Stimulated activated CD8-positive, alpha-beta memory T cell treated with anti-CD3 and anti-CD28 coated beads, Interleukin-15, amount 100 ng/mL, for 24 hours (primary cell): ENCODE measurements around the gene SPARCL1.
"Not testable (repeated sequence)": the region's sequence is repeated elsewhere in the genome, so short reads cannot be mapped to it uniquely, and the experiment has no call there.

Source experiments
- DNase-seq: peaks from one replicate; pipeline ENCODE4 v3.0.0-alpha.2; 2020; ENCODE audit warnings: low read depth

The SPARCL1 gene, protein sequence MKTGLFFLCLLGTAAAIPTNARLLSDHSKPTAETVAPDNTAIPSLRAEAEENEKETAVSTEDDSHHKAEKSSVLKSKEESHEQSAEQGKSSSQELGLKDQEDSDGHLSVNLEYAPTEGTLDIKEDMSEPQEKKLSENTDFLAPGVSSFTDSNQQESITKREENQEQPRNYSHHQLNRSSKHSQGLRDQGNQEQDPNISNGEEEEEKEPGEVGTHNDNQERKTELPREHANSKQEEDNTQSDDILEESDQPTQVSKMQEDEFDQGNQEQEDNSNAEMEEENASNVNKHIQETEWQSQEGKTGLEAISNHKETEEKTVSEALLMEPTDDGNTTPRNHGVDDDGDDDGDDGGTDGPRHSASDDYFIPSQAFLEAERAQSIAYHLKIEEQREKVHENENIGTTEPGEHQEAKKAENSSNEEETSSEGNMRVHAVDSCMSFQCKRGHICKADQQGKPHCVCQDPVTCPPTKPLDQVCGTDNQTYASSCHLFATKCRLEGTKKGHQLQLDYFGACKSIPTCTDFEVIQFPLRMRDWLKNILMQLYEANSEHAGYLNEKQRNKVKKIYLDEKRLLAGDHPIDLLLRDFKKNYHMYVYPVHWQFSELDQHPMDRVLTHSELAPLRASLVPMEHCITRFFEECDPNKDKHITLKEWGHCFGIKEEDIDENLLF

DNA sequence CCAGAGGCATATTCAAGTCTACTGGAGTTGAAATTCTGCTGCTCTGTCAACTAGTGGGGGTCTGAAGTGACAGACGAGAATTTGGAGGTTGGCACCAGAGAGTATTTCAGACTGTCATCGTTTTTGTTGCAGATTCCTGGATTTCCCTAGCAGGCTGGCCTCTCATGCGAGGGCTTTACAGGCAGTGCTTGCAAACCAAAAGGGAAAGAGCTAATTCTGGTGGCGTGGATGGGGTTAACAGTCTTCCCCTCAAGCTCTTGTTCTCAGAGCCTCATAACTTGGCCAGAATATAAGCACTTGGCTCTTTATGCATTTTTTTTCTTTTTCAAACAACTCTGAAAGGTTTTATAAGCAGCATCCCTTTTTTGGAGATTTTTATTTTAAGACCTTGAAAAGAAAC is at the start of gene SPARCL1:
SPARCL1 (minus strand) TSS at position 190 of the 400 bp plus-strand sequence. CDS start 29,802 bp downstream, outside the sequence.
- DNase-seq, result no peak

DNA sequence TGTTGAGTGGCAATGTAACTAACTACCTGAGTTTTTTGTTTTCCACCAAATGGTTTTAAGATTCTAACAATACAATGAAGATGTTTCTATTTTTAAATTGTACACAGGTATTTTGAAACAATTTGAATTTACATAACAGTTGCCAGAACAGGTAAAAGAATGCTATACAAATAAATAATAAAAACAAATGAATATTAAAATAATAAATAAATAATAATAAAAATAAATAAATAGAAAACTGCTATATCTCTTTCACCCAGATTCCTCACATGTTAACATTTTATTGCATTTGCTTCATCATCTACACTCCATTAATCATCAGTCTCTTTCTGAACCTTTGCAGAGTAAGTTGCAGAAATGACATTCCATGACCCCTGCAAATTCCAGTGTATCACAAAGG is 46.8 kb upstream of the SPARCL1 start:
- DNase-seq, result no peak

DNA sequence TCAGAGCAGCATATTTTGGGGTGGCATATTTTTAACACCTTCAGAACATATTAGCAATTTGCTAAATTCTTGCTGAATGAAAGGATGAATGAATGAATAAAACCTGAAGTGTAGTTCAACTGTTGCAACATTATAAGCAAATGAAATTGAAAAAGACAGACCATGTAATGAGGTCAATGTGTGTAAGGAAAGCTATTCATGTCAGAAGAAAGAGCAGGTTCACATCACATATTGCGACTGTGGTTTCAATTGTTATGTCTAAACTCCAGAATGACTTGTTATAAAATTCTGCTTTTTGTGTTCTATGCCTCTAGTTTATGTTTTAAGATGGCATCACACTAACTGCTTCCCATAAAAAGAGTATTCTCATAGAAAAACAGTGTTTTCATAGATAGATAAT is 46.2 kb upstream of the SPARCL1 start:
- DNase-seq, result no peak

DNA sequence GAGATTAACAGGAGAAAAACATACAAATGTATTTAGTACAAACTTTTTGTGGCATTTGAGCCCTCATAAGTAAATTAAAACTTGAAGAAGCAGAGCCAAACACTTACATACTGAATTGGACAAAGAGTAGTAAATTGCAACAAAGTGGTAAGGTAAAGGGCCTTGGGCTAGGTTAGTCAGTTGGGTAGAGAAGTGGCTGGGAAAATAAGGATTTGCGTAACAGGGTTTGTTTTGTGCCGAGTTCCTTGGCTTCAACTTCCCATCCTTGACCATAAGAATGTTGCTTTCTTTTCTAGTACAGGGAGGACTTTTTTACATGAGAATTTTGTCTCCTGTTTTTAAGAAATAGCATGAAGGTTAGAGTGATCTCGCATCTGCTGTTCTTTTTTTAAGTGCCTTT is 45.8 kb upstream of the SPARCL1 start:
- DNase-seq, result no peak

DNA sequence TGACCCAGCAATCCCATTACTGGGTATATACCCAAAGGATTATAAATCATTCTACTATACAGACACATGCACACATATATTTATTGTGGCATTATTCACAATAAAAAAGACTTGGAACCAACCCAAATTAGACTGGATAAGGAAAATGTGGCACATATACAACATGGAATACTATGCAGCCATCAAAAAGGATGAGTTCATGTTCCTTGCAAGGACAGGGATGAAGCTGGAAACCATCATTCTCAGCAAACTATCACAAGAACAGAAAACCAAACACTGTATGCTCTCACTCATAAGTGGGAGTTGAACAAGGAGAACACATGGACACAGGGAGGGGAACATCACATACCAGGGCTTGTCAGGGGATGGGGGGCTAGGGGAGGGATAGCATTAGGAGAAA is 45.2 kb upstream of the SPARCL1 start:
- not testable (repeated sequence) for DNase-seq

DNA sequence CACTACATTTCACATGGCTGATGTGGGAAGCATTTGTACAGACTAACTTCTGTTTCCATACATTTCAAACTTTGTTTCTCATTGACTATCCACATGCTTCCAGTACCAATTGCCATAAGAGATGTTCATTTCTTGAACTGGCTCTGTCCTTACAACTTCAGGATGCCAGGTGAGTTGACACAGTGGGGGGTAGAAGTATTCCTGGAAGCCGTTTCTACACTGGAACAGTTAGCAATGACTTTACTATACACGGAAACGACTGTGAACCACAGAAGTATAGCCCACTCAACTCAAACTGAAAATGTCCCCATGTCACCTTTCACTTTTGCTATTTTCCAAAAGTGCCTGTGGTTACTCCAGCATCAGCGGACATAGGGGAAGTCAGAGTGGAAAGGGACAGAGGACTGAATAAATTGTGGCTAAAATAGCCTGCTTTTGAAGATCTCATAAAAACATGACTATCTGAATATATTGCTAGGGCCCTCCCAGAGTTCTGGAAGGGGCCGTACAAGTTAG is 41.2 kb upstream of the SPARCL1 start:
- DNase-seq, result no peak

DNA sequence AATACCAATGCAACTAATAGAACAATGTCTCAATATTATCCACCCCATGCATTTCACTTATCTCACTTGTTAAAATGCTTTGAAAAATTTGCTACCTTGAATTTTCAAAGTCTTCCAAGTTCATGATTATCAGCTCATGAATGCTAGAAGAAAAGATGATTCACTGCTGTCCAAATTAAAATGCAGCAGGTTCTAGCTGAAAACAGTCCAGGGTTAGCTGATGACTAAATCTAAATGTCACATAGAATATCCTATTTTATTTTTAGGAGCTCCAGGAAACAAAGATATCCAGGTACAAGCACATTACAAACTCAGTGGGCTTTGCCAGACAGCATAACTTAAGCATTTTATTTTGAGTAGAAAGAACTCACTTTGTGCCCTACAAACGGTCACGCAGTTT is 38.0 kb upstream of the SPARCL1 start:
- DNase-seq, result no peak

DNA sequence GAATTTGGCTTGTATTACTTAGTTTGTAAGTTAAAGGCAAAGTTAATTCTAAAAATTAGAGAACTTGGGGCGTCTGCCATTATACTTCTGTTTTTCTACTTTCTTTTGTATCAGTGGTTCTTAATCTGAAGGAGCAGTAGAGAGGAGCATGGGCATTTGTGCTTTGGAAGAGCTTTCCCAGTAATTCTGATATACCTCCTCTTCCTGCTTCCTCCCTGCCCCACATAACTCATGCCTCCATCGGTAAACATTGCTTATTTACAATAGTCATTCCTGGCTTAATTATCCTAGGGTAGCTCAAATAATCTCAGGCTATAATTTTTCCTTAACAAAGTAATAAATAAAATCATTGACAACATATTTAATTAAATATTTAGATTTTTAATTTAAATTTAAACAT is 37.1 kb upstream of the SPARCL1 start:
- DNase-seq, result no peak

DNA sequence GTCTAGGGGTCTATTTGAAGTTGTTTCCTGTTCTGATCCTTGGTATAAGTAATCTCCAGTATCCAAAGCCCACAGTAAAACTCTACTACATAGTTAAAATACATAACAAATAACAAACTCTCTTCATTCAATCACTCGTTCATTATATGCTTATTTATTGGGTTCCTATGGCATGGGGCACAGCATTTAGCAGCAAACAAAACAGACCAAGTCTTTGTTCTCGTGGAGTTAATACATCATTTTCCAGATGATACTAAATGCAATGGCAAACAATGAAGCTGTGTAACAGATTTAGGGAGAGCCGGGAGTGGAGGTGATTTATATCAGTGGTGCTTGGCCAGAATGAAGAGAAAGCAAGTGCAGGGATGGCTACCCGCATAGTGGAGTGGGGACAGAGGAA is 36.6 kb upstream of the SPARCL1 start:
- DNase-seq, result no peak

DNA sequence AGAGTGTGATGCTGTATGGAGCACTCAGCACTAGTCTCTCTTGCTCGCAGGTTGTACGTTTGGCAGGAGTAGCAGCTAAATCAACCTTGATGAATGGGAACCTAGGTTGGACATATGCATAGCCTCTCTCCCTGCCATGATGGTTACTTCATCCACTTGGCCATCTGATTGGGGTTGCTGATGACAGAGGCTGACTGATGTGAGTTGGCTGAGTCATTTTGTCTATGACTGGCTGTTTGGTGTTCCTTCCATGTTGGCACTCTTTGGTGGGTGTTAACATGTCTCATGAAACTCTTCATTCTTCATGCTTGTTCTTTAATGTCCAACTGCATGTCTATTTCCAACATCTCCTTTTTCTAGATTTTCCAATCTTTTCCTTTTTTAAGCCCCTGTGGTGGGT is 31.6 kb upstream of the SPARCL1 start:
- DNase-seq, result no peak

DNA sequence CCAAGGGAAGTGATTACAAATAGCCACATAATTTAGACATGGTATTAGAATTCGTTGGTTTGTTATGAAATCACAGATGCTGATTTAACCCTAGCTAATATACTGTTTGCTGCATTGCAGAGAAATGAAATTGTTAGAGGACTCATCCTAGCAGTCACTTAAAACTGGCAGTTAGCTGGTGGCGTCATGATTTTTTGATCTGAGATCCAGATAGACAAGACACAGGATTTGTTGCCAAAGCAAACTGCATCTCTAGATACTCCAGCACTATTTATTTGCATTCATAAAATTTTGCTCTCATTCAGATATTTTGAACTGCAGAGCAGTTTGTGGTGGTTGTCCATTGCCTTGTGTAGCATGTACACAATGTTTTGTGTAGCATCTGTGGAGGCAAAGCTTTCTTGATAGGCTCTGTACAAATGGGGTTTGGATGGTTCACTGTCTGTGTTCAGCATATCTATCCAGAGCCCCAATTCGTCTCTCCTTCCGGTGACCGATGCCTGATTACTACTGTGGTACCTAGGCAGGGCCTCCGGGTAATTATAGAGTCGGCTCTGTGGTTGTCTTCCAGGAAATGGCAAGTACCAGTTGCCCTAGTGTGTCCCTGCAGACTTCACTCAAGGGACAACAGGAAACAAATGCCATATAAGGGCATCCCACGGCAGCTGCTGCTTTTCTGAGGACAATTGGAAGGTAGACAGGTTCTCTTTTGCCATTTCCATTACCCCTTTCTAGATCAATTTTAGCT is 30.1 kb upstream of the SPARCL1 start:
- DNase-seq, result no peak

DNA sequence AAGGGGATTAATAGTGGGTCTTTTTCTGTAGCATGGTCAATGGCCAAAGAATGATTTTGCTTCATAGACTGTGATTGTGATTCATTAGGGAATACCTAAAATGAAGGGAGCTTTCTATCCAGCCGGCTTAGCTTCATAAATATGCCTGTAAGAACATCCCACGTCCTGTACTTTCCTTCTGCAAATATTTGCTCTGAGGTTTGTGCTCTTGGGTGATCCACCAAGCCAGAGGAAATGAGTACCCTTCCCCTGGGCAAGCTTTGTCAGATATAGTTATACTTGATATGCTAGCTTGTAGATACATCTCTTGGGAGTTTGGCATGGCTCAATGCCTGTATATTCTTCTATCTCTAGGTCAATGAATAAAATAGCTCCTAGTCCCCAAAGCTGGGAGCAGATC is 28.2 kb upstream of the SPARCL1 start:
- no peak for DNase-seq

DNA sequence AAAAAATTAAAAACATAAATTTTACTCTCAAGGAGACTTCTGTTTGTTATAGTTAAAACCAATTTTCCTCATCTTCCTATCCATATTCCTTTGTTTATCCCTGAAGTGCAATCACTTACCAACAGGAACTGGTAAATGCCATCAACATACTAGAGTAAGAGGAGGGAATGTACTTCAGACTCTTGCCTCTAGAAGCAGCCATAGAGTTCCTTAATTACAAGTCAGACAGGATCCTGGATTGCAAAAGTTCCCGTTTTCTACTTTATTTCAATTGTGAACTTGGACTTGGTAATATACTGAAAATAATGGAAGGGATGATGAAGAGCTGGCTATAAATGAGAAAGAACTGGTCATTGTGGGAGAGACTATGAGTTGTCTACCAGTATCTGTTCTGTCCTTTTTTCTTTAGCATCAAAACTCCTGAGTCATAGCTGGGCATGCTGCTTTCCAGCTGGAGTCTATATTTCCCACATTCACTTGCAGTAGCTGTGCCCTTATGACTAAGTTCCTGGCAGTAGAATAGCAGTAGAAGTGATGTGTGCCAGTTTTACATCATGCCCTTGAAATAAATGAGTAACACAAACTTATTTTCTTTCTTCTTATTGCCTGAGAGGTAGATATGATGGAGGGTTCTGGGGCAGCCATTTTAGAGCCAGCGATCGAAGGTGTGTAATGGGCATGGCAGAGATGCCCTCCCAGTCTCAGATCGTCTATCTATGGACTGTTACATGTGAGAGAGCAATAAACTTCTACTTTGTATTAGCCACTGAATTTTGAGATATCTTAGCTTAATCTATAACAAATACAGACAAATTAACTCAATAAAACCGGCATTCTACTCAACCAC is 26.8 kb upstream of the SPARCL1 start:
- no peak for DNase-seq

DNA sequence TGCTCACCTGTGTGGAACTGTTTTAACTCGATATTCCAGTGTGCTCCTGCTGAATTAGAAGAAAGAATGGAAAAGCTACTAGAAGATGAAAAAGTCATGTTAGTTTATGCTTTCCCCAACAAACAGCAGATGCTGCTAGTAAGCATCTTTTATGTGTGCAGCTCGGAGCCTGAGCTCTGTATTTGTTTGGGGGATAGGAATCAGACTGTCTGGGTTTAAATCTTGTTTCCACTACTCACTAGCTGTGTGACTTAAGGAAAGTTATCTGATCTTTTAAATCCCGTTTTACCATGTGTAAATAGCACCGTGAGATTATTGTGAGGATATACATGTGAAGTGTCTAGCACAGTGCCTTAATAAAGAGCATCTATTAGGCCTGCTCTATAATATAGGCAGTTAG is 24.0 kb upstream of the SPARCL1 start:
- DNase-seq, result no peak

DNA sequence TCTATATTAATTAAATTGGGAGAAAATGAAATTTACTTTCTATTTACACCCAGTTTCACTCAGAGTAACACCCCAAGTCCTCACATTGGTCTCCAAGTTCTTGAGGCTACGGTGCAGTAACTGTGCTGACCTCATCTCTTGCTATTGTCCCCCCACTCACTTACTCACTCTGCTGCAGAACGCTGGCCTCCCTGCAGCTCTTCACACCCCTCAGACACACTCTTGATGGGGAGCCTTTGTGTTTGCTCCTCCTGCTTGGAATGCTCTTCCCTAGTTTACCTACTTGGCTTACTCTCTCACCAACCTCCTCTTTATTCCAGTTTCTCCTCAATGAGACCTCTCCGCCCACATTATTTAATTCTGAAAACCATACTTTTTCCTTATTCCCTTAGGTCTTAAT is 22.2 kb upstream of the SPARCL1 start:
- DNase-seq, result no peak

DNA sequence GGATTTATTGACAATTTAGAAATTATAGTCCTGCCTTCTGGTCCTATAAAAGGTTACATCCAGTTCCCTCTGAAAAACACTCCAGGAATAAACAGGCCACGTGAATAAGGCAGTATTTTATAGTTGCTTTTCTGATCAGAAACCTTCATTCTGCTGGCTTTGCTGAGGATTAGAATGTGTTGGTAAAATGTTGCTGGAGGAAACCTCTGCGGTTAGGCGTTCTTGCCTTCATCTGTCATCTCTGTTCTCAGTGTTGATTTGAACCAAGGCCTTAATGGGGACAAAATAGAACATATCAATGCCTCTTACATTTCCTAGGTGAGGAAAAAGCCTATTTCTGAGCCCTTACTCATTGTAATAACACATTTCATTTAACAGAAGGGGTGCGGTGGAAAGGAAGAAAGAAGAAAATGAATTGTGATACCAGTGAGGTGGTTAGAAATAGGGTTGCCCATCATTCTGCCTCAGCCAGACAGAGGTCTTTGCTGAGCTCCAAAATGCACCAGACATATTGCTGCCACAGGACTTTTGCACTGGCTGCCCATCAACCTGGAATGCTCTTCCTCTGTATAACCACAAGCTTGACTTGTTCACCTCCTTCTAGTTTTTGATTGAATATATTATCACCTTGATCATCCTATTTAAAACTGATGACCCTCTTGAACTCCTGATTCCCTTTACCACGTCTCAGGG is 18.0 kb upstream of the SPARCL1 start:
- no peak for DNase-seq

DNA sequence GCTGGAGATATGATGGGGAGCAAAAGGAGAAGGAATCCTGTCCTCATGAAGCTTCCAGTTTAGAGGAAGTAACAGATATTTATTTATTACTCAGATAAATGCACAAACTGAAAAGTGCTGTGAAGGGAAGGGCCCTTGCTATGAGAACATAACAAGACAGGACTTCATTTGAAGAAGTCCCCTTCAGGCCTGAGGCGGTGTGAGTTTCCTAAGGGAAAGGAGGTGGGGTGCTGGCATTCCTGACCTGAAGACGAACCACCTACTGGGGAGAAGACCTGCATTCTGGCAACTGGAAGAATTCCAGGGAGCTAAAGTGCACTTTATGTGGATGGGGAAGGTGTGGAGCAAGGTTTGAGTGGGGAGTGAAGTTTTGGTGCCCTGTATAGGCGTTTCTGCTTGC is 15.9 kb upstream of the SPARCL1 start:
- no peak for DNase-seq

DNA sequence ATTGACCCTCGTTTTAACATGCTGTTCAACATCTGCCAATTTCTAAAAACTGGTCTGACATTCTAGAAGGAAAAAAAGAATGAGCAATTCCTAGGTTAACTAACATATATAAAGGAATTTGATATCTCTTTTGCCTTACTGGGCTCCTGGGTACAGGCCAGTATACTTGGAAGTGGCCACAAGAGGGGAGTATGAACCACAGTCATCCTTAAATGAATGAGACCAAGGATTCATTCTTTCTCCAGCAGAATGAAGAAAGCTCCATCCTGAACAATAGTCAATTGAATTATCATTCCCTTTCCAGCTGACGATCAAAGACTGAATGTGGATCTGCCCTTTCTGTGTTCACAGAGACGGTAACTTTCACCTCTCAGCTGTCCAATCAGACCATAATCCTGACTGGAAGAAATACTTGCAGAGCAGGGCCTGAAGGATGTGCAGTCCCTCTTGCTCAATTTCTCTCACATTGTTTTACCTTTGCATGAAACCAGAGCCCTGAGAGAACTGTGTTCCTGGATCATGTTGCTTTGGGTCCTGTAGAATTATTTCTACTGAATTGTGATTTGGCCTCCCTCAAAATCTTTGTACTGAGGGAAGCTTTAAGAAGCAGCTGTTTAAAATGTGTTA is 14.8 kb upstream of the SPARCL1 start:
- no peak for DNase-seq

DNA sequence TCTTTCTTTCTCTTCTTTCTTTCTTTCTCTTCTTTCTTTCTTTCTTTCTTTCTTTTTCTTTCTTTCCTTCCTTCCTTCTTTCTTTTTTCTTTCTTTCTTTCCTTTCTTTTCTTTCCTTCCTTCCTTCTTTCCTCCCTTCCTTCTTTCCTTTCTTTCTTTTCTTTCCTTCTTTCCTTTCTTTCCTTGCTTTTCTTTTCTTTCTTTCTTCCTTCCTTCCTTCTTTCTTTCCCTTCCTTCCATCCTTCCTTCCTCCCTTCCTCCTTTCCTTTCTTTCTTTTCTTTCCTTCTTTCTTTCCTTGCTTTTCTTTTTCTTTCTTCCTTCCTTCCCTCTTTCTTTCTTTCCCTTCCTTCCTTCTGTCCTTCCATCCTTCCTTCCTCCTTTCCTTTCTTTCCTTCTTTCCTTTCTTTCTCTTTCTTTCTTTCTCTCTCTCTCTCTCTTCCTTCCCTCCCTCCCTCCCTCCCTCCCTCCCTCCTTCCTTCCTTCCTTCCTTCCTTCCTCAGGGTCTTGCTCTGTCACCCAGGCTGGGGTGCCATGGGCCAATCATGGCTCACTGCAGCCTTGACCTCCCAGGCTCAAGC is 13.6 kb upstream of the SPARCL1 start:
- DNase-seq, result no peak

DNA sequence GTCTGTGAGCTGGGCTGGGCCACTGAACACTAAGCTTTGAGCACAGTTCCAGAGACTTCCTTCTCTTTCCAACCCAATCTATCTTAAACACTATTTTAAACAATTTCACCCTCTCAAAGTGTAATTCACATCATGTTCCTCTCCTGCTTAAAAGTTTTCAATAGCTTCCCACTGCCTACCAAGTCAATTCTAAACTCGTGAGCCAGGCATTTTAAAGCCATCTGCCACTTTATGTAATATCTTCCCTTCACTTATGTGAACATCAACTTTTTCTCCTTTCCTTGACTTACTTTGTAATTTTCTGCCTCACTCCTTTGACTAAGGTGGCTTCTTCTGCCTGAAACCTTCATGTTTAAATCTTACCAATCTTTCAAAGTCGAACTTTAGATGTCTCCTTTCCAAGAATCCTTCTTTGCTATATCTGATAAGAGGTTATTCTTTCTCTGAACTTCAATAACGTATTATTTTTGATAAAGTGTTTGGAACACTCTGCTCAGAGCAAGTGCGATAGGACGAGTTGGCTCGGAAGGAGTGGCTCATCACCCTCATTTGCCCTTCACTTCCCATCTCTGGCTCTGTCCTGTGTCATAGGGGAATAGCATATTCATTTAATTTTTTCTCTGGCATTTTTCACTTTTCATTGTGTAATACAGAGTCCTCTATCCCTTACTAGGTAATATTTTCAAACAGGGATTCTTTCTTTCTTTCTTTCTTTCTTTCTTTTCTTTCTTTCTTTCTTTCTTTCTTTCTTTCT is 13.0 kb upstream of the SPARCL1 start:
- no peak for DNase-seq
